Metanephros (tissue), 2 donors: Measurements from ENCODE around the gene CLMP. TPM values are rescaled to one million over a fixed set of nuclear protein-coding genes. Genes with fewer than 3 reads are reported as not detected.

Experiments used
- small RNA-seq: library from RNA; depleted of rRNA; stranded (forward); fragments of <200 nt; gene quantifications from one replicate; pipeline ENCODE3, GENCODE V24; 2014; ENCODE audit warnings: low replicate concordance
- total RNA-seq: library from RNA; depleted of rRNA; stranded (reverse); fragments of >200 nt; gene quantifications from one replicate; pipeline ENCODE4 v1.2.3, GENCODE V29; 2014

CLMP gene, protein sequence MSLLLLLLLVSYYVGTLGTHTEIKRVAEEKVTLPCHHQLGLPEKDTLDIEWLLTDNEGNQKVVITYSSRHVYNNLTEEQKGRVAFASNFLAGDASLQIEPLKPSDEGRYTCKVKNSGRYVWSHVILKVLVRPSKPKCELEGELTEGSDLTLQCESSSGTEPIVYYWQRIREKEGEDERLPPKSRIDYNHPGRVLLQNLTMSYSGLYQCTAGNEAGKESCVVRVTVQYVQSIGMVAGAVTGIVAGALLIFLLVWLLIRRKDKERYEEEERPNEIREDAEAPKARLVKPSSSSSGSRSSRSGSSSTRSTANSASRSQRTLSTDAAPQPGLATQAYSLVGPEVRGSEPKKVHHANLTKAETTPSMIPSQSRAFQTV
- 30.9 TPM for total RNA-seq

DNA sequence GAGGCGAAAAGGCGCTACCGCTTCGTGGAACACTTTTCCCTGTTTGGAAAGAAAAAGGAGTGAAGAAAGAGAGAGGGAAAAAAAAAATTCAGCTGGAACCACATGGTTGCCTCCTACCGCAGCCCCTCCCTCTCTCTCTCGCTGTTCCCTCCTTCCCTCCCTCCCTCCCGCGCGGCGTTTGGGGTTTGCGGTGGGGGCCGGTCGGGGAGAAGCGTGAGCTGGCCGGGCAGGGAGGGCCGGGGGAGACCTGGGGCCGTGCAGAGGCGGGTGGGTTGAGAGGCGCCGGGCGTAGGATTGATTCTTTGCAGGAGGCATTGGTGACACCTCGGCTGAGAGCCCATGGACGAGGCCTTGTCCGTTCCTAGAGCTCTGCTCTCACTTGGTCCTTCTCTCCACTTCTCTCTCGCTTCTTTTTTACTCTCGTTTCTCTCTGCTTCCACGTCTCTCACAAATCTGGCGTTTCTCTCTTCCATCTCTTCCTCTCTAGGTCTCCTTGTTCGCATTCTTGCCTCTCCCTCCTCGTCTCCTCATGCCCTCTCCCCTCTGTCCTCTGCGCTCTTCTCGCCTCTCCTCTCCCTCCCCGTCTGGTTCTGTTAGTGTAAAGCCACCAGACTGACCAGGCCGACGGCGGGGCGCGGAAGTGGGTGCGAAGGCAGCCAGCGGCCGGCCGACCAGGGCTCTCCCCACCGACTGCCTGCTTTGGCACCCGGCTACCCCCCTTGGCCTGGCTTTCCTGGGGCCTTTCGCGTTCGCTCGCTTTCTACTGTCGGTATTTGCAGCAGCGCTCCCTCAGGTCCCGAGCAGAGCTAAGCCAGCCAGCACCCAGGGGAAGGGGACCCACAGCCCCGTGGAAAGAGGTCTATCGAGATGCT lies at the start of gene CLMP:
Gene CLMP (minus strand): TSS at position 61 of the 872 bp plus-strand sequence. CDS start 308 bp downstream, outside the sequence.

DNA sequence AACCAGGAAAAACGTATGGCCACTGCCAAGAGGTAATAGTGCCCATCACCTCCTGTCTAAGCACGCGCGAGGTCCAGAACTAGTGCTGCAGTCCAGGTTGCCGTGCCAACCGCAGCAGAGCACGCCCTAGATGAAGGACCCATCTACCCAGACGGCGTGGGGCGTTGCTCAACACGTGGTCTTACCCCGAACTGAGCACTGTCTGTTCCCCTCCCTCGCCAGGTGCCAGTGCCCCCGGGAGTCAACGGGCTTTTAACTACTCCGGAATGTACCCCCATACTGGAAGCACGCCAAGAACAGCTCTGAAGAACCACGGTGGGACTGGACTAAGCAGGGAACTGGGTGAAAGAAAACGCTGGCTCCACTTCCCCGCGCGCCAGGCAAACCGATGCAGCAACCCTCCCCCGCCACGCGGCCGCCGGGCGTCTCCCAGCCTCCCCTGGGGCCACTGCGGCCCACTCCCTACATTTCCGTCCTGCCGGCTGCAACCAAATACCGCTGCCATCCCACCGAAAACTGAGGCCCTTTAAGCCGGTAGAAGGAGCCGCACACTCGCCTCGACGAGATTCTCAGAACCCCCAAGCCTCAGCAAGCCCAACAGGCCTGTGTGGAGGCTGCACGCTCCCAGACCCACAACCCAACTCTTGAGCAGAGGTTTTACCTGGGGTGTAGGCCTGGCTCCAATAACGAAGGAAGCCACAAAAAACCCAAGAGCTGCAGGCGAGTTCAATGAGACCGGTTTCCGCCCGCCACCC lies 133.5 kb downstream of the CLMP start, which contains the start of gene HSPA8:
Gene HSPA8 (minus strand): TSS at position 734 of the 755 bp plus-strand sequence. CDS start 812 bp downstream, outside the sequence.

Small RNAs within 50 kb of the gene (small RNA-seq; reads per million reads assigned to genes)
- gene RPL31P47 (not detected), gene SNORD14C (not detected), gene SNORD14D (not detected), gene SNORD14E (175 reads per million, percentile 98 among the genes with 10 or more reads in this experiment)

Other genes with a start within 250 kb of the CLMP start
- not detected for gene BSX, start 213.4 kb downstream of the CLMP start, total RNA-seq
- 1,501 TPM for gene HSPA8, start 133.1 kb downstream of the CLMP start, total RNA-seq
- gene GRAMD1B, start 235.0 kb upstream of the CLMP start, total RNA-seq: 21.3 TPM